Mucosa of descending colon (tissue), 3 donors: ENCODE data around the gene ELOVL1. TPM values are rescaled to one million over a fixed set of nuclear protein-coding genes. Genes with fewer than 3 reads are reported as not detected.

ENCODE experiments used
- ATAC-seq: fragments of 200-7000 bp; cut with Tn5 transposase; one replicate; pipeline ENCODE4 v1.9.1; 2020; ENCODE audit warnings: mild to moderate bottlenecking, moderate library complexity
- DNase-seq, 3 donors: peaks; one replicate each; pipeline ENCODE4 v3.0.0-alpha.2; 2020
- H3K36me3 ChIP-seq: fragments of 200-600 bp; one replicate; pipeline ENCODE4 v1.8.0; 2021; ENCODE audit warnings: low read depth, mild to moderate bottlenecking
- H3K4me1 ChIP-seq: fragments of 200-600 bp; one replicate; pipeline ENCODE4 v1.8.0; 2021; ENCODE audit warnings: low read depth, mild to moderate bottlenecking
- H3K4me3 ChIP-seq: fragments of 200-600 bp; one replicate; pipeline ENCODE4 v1.8.0; 2021; ENCODE audit warnings: mild to moderate bottlenecking
- H3K9me3 ChIP-seq: fragments of 200-600 bp; one replicate; pipeline ENCODE4 v1.8.0; 2021; ENCODE audit warnings: mild to moderate bottlenecking
- CTCF ChIP-seq: fragments of 200-600 bp; IDR thresholded peaks from one replicate; pipeline ENCODE4 v1.8.0; 2022; ENCODE audit warnings: antibody characterized with exemption, mild to moderate bottlenecking
- intact Hi-C, 2 donors: fragments of 100-400 bp; cut with DNase I in 1 of 2; cut with micrococcal nuclease in 1 of 2; formaldehyde crosslinking; loops; one replicate each; pipeline versions ENCODE4 v1.11.0 to v1.11.1; 2022; cut with DNase I, micrococcal nuclease
- total RNA-seq, 3 donors: library from RNA; stranded (reverse); fragmentation: NEBNext Ultra II Directional in 2 of 3; extraction: Animal tissue kit (Norgen Biotek cat#: 25700) in 2 of 3; gene quantifications; one replicate each; pipeline versions ENCODE4 v1.2.1 to v1.2.4, GENCODE V29; 2021 to 2023
- donor health status: DM: no; HTN: no; CAD: no; lungs with moderate emphysema.
- donor health status: DM: no; HTN: no; CAD: no.
- donor health status: DM: no; HTN: yes; CAD: no.

Gene ELOVL1
- total RNA-seq, 3 donors from 2014 or later: 80.0 to 171 (median 104) TPM

- ATAC-seq: no peak
- H3K4me1 ChIP-seq: no peaks in the 10 kb centered on the region
- H3K36me3 ChIP-seq: no peaks in the 10 kb centered on the region
- DNase-seq: no peak
- intact Hi-C loops: no loop called here
- no peak for TF ChIP-seq CTCF
- H3K9me3 ChIP-seq: peaks cover 4% of the 10 kb centered on the region
- no peak overlapping the region for H3K4me3 ChIP-seq
These were observed 36.1 kb downstream of the ELOVL1 start for GRCh38 chr1:43331688-43332087.

GRCh38 chr1:43329995-43330751 lies 37.6 kb downstream of the ELOVL1 start:
- peak; percentile 78 for ATAC-seq
- H3K36me3 ChIP-seq: no peaks in the 10 kb centered on the region
- no peak for TF ChIP-seq CTCF
- peak in 1 of 3 donors; percentile 44 for DNase-seq
- no peaks in the 10 kb centered on the region for H3K4me1 ChIP-seq
- H3K4me3 ChIP-seq: no peak overlapping the region
- intact Hi-C loops: no loop called here
- peaks cover 14% of the 10 kb centered on the region for H3K9me3 ChIP-seq

- no peaks in the 10 kb centered on the region for H3K4me1 ChIP-seq
- ATAC-seq (no peak), DNase-seq (no peak)
- H3K9me3 ChIP-seq: peaks cover 20% of the 10 kb centered on the region
- no peaks in the 10 kb centered on the region for H3K36me3 ChIP-seq
- no peak overlapping the region for H3K4me3 ChIP-seq
- intact Hi-C loops: no loop called here
- TF ChIP-seq CTCF: no peak
These were observed 40.1 kb downstream of the ELOVL1 start for GRCh38 chr1:43327549-43328292.

GRCh38 chr1:43325381-43325780 lies 42.4 kb downstream of the ELOVL1 start:
- Histone ChIP-seq H3K36me3 (no peaks in the 10 kb centered on the region), H3K4me3 (no peak overlapping the region), H3K9me3 (peaks cover 20% of the 10 kb centered on the region), H3K4me1 (no peaks in the 10 kb centered on the region)
- ATAC-seq (no peak), DNase-seq (no peak)
- intact Hi-C loops: no loop called here
- TF ChIP-seq CTCF: no peak

GRCh38 chr1:43324810-43325209 lies 43.0 kb downstream of the ELOVL1 start:
- no peak overlapping the region for H3K4me3 ChIP-seq
- no peak for TF ChIP-seq CTCF
- peaks cover 20% of the 10 kb centered on the region for H3K9me3 ChIP-seq
- no peaks in the 10 kb centered on the region for H3K36me3 ChIP-seq
- no peak for DNase-seq
- intact Hi-C loops: no loop called here
- H3K4me1 ChIP-seq: no peaks in the 10 kb centered on the region
- ATAC-seq: no peak
